ENCODE measurements around the gene CRYZL1.
A peak's percentile ranks its signal among the peaks of the same experiment; 100 is the strongest.

CRYZL1 gene

GRCh38 chr21:33560965-33561364 lies 80.6 kb downstream of the CRYZL1 start:
- DNase-seq (ENCODE audit: low spot score) = no peak

DNA sequence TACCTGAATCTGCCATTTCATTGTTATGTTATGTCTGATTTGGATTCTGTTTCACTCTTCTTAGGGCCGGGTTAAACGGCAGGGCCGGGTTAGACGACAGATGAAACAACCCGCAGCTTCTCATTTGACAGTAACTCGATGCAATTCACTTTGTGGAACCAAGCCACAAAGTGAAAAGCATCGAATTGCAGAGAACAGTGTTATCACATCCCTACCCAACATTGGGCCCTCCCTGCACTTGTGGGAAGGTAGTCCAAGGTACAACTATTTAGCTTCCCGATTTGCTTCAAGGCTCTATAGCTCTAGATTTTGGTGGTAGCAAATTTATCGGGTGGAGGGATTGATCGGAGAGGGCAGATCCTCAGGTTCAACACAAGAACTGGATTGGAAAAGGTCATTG lies 81.7 kb downstream of the CRYZL1 start:
- no peak for DNase-seq (ENCODE audit: low spot score)

- no peak for DNase-seq (ENCODE audit: low spot score)
Observed at GRCh38 chr21:33558777-33559421, 82.6 kb downstream of the CRYZL1 start.

- no peak for DNase-seq (ENCODE audit: low spot score)
Observed at GRCh38 chr21:33557447-33557846, 84.1 kb downstream of the CRYZL1 start.

DNA sequence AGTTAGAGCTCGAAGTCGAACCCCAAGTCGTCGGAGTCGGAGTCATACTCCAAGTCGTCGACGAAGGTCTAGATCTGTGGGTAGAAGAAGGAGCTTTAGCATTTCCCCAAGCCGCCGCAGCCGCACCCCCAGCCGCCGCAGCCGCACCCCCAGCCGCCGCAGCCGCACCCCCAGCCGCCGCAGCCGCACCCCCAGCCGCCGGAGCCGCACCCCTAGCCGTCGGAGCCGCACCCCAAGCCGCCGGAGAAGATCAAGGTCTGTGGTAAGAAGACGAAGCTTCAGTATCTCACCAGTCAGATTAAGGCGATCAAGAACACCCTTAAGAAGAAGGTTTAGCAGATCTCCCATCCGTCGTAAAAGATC lies 86.6 kb downstream of the CRYZL1 start:
- DNase-seq (ENCODE audit: low spot score) = no peak

GRCh38 chr21:33554236-33554981 lies 87.1 kb downstream of the CRYZL1 start:
- no peak for DNase-seq (ENCODE audit: low spot score)

- DNase-seq (ENCODE audit: low spot score) = no peak
Observed at GRCh38 chr21:33552999-33553598, 88.4 kb downstream of the CRYZL1 start.

DNA sequence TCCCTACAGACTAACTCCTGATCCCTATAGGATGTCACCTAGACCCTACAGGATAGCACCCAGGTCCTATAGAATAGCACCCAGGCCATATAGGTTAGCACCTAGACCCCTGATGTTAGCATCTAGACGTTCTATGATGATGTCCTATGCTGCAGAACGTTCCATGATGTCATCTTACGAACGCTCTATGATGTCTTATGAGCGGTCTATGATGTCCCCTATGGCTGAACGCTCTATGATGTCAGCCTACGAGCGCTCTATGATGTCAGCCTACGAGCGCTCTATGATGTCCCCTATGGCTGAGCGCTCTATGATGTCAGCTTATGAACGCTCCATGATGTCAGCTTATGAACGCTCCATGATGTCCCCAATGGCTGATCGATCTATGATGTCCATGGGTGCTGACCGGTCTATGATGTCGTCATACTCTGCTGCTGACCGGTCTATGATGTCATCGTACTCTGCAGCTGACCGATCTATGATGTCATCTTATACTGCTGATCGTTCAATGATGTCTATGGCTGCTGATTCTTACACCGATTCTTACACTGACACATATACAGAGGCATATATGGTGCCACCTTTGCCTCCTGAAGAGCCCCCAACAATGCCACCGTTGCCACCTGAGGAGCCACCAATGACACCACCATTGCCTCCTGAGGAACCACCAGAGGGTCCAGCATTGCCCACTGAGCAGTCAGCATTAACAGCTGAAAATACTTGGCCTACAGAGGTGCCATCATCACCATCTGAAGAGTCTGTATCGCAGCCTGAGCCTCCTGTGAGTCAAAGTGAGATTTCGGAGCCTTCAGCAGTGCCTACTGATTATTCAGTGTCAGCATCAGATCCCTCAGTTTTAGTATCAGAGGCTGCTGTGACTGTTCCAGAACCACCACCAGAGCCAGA lies 89.2 kb downstream of the CRYZL1 start:
- no peak for DNase-seq (ENCODE audit: low spot score)

DNA sequence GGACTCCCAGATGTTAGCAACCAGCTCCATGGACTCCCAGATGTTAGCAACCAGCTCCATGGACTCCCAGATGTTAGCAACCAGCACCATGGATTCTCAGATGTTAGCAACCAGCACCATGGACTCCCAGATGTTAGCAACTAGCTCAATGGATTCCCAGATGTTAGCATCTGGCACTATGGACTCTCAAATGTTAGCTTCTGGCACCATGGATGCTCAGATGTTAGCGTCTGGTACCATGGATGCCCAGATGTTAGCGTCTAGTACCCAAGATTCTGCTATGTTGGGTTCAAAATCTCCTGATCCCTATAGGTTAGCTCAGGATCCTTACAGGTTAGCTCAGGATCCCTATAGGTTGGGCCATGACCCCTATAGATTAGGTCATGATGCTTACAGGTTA lies 89.9 kb downstream of the CRYZL1 start:
- no peak for DNase-seq (ENCODE audit: low spot score)

DNA sequence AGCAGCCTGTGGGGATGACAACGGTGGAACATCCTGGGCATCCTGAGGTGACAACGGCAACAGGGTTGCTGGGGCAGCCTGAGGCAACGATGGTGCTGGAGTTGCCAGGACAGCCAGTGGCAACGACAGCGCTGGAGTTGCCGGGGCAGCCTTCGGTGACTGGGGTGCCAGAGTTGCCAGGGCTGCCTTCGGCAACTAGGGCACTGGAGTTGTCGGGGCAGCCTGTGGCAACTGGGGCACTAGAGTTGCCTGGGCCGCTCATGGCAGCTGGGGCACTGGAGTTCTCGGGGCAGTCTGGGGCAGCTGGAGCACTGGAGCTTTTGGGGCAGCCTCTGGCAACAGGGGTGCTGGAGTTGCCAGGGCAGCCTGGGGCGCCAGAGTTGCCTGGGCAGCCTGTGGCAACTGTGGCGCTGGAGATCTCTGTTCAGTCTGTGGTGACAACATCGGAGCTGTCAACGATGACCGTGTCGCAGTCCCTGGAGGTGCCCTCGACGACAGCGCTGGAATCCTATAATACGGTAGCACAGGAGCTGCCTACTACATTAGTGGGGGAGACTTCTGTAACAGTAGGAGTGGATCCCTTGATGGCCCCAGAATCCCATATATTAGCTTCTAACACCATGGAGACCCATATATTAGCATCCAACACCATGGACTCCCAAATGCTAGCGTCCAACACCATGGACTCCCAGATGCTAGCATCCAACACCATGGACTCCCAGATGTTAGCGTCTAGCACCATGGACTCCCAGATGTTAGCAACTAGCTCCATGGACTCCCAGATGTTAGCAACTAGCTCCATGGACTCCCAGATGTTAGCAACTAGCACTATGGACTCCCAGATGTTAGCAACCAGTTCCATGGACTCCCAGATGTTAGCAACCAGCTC lies 90.5 kb downstream of the CRYZL1 start:
- no peak for DNase-seq (ENCODE audit: low spot score)

DNA sequence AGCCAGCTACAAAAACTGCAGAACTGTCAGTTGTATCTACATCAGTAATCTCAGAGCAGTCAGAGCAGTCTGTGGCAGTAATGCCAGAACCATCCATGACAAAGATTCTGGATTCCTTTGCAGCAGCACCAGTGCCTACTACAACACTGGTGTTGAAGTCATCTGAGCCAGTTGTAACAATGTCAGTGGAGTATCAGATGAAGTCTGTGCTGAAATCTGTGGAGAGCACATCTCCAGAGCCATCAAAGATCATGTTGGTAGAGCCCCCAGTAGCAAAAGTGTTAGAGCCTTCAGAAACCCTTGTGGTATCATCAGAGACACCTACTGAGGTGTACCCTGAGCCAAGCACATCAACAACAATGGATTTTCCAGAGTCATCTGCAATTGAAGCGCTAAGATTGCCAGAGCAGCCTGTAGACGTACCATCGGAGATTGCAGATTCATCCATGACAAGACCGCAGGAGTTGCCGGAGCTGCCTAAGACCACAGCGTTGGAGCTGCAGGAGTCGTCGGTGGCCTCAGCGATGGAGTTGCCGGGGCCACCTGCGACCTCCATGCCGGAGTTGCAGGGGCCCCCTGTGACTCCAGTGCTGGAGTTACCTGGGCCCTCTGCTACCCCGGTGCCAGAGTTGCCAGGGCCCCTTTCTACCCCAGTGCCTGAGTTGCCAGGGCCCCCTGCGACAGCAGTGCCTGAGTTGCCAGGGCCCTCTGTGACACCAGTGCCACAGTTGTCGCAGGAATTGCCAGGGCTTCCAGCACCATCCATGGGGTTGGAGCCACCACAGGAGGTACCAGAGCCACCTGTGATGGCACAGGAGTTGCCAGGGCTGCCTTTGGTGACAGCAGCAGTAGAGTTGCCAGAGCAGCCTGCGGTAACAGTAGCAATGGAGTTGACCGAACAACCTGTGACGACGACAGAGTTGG lies 91.4 kb downstream of the CRYZL1 start:
- no peak for DNase-seq (ENCODE audit: low spot score)

GRCh38 chr21:33546086-33546485 lies 95.5 kb downstream of the CRYZL1 start:
- DNase-seq (ENCODE audit: low spot score) = peak; percentile 21

- no peak for DNase-seq (ENCODE audit: low spot score)
Observed at GRCh38 chr21:33544451-33545195, 96.9 kb downstream of the CRYZL1 start.

DNA sequence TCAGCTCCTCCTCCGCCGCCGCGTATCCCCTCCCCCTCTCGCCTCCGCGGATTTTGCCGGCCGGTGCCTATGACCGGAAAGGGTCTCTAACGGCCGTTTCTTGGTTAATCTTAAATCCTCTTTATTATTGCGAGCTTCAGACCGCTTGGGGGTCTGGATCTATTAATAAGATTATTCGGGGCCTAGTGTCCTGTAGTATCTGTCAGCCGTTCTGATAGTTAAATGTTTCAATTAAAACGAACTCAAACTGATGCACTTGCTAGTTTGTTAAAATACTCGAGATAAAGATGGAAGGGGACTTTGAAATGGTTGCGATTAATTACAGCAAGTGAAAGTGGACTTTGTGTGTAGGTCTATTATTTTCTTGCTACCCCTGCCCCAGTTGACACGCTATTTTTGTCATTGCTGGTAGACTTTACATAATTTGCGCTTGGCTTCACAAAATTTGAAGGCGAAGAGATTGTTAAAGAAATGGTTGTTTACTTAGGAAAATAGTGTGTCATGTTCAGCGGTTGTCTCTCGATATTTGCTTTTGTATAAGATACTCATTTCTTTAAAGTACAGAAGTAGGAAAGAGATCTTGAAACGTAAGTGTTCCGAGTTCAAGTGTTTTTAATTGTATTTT lies 97.9 kb downstream of the CRYZL1 start:
- DNase-seq (ENCODE audit: low spot score) = peak; percentile 60

- peak; percentile 99 for DNase-seq (ENCODE audit: low spot score)
Observed at GRCh38 chr21:33542640-33543504, 98.7 kb downstream of the CRYZL1 start, which contains the start of gene SON. Gene SON, plus strand, starts transcription at chr21:33543038. Its CDS starts 55 bp downstream, at chr21:33543093.

DNA sequence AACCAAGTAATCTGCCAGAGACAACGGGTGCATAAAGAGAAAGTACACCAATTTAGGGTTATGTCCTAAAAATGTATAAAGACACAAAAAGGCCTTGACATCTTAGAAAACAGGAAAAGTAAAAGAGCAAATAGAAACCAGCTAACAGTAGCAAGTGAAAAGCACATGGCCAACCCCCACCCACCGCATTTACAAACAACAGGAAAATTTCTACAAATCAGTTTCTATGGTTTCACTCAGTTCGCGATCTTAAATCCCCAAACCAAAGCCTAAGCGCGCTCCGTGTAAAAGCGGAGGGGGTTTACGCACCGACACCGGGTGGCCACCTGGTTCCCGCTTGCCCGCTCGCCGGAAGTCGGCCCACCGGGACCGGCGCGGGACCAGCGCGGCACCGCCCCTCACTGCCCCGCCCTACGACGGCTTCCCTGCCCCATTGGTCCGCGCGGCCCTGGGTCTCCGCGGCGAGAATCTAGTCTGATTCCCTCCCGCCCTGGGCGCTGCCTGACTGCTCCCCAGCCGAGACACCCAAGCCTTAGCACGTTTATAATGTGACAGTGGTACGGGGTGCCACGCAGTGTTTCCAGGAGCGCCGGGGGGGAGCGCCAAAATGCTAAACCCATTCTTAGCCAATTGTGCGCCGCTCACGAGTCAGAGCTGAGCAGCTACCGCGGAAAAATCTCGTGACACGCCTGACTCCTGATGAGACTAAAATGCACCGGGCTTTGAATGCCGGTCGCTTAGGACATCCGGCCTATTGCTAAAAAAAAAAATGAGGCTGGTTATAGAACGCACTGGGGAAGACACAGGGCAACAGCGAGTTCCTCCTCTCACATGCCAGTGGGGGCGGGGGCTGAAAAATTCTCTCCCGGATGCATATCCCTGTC lies 99.5 kb downstream of the CRYZL1 start, which contains the start of gene GART:
TSS of gene GART (minus strand) at position 362 of the 884 bp plus-strand sequence. CDS start 2,802 bp downstream, outside the sequence.
- peak; percentile 76 for DNase-seq (ENCODE audit: low spot score)

Measured in pons (tissue), 1 donor.